Activated CD8-positive, alpha-beta memory T cell treated with anti-CD3 and anti-CD28 coated beads, Interleukin-2, amount 50 U/mL, for 1 hour (primary cell): Measurements from ENCODE around the gene USB1.
"Not testable (repeated sequence)": the region's sequence is repeated elsewhere in the genome, so short reads cannot be mapped to it uniquely, and the experiment has no call there.

Experiments used
- DNase-seq: peaks from one replicate; pipeline ENCODE4 v3.0.0-alpha.2; 2020; ENCODE audit errors: extremely low read depth

The USB1 gene

GRCh38 chr16:57969451-57970123 lies 31.6 kb upstream of the USB1 start:
- DNase-seq, result no peak

- no peak for DNase-seq
These were observed 30.9 kb upstream of the USB1 start for GRCh38 chr16:57970319-57970718.

DNA sequence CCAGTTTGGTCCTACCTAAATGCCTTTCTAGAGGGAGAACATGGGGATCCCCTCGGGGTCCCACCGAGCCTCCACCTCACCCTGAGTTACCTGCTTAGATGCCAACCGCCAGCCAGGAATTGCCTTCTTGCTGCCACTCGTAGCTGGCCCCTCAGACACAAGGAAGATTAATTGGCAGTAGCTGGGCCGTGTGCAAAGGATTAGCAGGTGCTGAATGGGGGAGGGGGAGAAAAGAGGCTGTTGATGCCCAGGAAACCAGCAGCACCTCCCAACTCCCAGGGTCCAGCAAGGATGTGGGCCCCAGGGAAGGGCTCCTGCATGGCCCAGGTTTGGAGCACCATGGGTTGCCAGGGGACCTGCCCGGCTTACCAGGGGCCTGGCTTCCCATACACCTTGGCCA lies 30.2 kb upstream of the USB1 start, which contains the start of gene CNGB1:
CNGB1 (minus strand) TSS at position 159 of the 400 bp plus-strand sequence. CDS start 3,842 bp downstream, outside the sequence.
- no peak for DNase-seq

DNA sequence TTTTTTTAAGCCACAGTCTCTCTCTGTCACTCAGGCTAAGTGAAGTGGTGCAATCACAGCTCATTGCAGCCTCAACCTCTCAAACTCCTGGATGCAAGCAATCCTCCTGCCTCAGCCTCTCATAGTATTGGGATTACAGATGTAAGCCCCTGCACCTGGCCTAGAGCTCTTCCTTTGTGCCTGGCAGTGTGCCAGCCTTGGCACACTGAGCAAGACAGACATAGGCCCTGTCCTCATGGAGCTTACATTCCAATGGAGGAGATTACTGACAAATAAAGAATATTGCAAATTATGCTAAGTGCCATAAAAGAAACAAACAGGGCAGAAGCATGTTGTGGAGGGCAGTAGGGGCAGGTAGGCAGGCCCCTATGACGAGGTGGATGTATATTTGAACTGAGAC lies 29.4 kb upstream of the USB1 start:
- no peak for DNase-seq

DNA sequence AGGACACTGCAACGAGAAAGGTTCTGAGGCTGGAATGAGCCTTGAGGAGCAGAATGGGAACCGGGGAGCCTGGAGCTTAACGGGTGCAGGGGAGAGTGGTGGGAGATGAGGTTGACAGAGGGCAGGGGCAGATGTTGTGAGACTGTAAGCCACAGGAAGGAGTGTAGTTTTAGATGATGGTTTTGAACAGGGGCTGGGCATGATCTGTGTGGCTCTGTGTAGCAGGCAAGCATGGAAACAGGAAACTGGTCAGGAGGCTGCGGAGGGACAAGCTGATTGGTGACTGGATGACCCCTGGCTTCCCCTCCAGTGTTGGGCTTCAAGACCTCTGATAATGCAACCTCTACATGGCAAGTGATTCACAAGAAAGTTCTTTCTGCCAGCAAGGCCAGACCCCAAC lies 28.9 kb upstream of the USB1 start:
- DNase-seq, result no peak

- DNase-seq, result no peak
These were observed 24.8 kb upstream of the USB1 start for GRCh38 chr16:57976331-57976796.

DNA sequence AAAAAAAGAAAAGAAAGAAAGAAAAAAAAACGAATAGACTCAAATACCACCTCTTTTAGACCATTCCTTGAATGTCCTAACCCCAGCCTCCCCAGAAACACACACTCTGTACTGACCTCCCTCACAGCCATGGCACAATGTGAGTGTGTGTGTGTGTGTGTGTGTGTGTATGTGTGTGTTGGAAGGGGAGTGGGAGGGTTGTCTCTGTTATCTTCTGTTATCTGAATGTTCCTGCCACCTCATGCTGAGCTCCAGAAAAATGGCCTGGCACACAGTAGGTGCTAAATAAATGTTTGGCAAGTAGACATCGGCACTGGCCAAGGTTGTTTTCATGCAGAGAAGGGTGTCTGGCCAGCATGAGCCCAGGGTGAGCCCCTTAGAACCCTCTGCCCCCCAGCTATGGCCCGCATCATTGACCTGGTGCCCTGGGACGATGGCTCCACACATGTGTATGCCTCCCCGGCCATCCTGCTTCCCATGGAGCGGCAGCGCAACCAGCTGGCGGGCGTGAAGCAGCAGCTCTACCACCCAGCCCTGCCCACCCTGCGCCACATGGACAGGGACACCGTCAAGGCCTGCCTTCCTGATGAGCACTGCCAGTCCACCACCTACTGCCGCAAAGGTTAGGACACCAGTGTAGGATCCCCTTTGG lies 23.7 kb upstream of the USB1 start:
- DNase-seq, result no peak

GRCh38 chr16:57978070-57978465 lies 23.1 kb upstream of the USB1 start:
- DNase-seq, result not testable (repeated sequence)

- DNase-seq, result no peak
These were observed 22.1 kb upstream of the USB1 start for GRCh38 chr16:57979006-57979585.

DNA sequence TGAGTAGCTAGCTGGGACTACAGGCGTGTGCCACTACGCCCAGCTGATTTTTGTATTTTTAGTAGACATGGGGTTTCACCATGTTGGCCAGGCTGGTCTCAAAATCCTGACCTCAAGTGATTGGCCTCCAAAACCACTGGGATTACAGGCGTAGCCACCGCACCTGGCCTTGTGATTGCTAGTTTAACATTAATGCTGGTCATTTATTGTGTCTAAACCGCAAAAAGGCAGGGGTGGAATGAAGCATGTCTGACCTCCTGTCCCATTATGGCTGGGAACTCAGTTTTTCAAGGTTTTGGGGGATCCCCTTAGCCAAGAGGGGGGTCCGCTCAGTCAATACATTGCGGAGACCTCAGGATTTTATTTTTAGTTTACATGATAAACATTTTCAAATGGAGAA lies 19.6 kb upstream of the USB1 start:
- DNase-seq, result no peak

GRCh38 chr16:57982385-57982784 lies 18.8 kb upstream of the USB1 start:
- no peak for DNase-seq

DNA sequence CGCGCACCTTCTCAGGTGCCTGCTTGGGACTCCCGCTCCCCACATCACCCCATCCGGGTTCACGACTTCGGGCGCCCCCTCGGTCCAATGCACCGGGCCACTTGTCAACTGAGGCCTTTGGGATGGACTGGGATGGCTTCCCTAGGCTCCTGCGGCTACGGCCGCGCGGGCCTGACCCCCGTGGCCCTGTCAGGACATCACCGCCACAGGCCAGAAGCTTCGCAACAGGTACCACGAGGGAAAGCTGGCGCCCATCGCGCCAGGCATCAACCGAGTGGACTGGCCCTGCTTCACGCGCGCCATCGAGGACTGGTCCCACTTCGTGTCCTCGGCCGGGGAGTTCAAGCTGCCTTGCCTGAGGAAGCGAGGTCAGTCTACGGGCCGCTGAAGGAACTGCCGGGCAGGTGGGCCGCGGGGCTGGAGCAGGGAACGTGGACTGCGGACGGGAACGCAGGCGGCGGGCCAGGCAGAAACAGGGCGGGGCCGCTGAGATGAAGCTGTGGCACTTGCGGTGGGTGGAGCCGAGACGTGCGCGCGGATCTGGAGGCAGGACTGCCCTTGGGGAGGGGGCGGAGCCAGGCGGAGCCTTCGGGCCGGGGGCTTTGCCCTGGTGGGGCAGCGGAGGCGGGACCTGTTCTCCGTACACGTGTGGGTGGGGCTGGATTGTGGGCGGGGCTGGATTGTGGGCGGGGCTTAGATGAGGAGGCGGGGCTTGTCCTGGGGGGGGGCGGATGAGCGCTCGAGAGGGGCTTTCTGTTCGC lies 16.6 kb upstream of the USB1 start:
- DNase-seq, result peak; percentile 84

DNA sequence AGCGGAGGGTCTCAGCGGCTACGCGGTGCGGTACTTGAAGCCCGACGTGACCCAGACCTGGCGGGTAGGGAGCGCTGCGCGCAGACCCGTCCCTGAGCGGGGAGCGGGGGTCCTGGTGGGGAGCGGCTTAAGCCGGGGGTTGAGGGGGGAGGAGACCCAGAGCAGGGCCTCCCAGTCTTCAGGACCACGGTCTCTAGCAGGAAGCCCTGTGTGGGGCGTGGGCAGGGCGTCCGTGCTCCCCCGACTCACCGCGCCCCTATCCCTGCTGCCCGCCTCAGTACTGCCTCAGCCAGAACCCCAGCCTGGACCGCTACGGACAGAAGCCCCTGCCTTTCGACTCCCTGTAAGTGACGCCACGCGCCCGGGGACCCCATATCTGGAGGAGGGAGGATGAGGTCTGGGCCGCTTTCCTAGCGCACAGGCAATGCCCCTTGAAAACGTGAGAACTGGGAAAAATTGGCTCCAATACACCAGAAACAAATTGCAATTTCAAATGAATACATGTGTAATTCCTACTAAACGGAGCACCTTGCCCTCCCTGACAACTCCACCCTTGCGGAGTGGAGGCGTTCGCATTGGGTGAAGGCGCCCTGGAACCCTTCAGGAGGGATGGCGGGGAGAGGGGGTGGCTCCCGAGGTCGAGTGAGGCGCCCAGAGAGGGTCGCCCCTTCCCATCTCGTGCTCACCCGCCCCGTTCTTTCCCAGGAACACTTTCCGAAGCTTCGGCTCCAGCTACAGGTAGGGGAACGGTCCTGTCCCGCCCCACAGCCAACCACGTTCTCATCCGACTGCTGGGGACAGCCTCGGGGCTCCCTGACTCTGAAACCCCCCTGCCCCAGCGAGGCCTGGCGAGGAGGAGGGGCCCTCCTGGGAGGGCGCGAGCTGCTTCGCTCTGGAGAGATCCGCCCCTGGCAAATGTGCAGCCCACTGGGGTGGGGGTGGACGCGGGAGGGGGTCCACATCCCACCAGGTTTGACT lies 15.7 kb upstream of the USB1 start:
- no peak for DNase-seq

GRCh38 chr16:57986196-57986595 lies 15.0 kb upstream of the USB1 start:
- DNase-seq, result no peak

DNA sequence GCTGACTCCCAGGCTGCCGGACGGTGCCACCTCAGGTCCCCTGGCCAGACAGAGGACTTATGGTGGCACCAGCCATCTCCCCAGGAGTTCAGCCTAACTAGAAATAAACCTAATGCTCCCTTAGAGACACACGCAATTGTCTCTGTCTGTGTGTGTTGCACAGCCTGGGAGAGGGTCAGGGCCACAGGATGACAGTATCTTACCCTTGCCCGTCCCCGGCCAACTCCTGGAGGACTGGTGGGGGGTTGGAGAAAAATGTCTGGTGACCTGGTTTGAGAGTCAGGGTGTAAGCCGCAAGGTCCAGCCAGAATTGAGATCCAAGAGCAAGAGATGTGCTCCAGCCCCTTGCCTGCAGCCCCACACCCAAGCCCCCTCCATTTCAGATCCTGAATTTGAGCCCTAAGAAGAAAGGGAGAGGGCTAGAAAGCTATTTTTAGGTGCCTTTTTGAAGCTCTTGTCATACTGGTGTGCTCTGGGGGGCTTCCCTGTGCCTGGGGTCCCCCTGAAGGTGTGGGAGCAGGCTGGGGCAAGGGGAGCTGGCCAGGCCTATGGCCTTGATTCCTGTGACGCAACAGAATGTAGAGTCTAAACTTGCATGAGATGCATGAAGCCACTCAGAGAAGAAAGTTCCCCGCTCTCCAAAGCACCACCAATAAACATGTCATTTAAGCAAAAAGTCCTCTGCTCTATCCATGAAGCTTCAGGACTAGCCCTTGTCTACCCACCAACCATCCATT lies 13.6 kb upstream of the USB1 start:
- no peak for DNase-seq

GRCh38 chr16:57988929-57989328 lies 12.3 kb upstream of the USB1 start:
- DNase-seq, result no peak

GRCh38 chr16:57991551-57992059 lies 9.6 kb upstream of the USB1 start:
- no peak for DNase-seq

DNA sequence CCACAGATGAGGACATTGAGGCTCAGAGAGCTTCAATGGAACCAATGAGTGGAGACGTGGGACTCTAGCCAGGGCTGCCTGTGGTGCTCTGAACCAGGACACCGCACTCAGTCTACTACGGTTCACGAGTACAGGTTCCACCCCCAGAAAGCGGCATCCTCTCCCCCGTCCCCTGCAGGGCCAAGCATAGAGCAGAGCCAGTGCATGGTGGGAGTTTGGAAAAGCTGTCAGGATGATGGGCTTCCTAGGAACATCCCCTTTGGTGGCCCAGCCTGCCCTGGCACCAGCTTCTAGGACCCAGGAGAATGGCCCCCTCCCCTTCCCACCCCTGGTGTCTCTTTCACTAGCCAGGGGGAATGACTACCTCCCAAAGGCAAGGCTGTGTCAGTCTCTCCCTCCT lies 9.1 kb upstream of the USB1 start:
- DNase-seq, result no peak

- DNase-seq, result no peak
These were observed 7.8 kb upstream of the USB1 start for GRCh38 chr16:57993438-57993837.

DNA sequence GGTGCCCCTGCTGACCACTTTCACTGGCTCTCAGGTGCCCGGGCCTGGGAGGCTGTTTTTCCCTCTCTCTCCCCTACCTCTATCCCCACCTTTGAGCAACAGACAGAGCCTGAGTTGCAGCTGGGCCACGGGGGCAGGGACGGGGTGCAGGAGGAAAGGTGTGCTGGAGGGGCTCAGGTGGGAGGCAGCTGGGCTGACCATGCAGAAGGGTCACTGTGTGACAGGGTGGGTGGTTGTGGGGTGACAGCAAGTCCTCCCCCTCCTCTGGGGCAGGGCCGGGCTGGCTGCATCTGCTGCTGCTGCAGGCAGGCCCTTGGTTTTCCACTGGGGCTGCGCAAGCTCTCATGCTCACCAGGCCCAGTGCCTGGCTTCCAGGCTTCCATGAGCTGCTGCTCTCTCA lies 7.3 kb upstream of the USB1 start:
- DNase-seq, result no peak
